WTC11 (cell line): ENCODE results near the gene KAZN. TPM values are rescaled to one million over a fixed set of nuclear protein-coding genes. Genes with fewer than 3 reads are reported as not detected.

Experiments used
- ATAC-seq: fragments of 200-7000 bp; cut with Tn5 transposase; 2 replicates; pipeline ENCODE4 v1.10.0; 2021; ENCODE audit warnings: mild to moderate bottlenecking, moderate library complexity
- CTCF ChIA-PET: fragments of 300-600 bp; sonication (Branson Sonifier 250); formaldehyde crosslinking; loops from one replicate; lab custom pipeline; 2021; ENCODE audit warnings: antibody characterized with exemption; lab: Charles Lee
- POLR2A ChIA-PET: fragments of 350-600 bp; sonication (Branson Sonifier 250); formaldehyde crosslinking; loops from one replicate; lab custom pipeline; 2021; ENCODE audit warnings: antibody characterized with exemption; lab: Charles Lee
- DNase-seq: peaks from one replicate; pipeline ENCODE4 v3.0.0; 2021; ENCODE audit warnings: low spot score
- H3K27ac Mint-ChIP-seq: 2 replicates; pipeline ENCODE4 v1.8.0; 2021; ENCODE audit warnings: mixed read lengths
- H3K27me3 Mint-ChIP-seq: 2 replicates; pipeline ENCODE4 v1.8.0; 2021; ENCODE audit warnings: low read depth, mild to moderate bottlenecking, moderate library complexity, mixed read lengths
- H3K36me3 Mint-ChIP-seq: 2 replicates; pipeline ENCODE4 v1.8.0; 2021; ENCODE audit warnings: mixed read lengths
- H3K4me1 Mint-ChIP-seq: 2 replicates; pipeline ENCODE4 v1.8.0; 2022; ENCODE audit warnings: mixed read lengths
- H3K4me3 Mint-ChIP-seq: 2 replicates; pipeline ENCODE4 v1.8.0; 2021; ENCODE audit warnings: mild to moderate bottlenecking, moderate library complexity, mixed read lengths
- H3K9me3 Mint-ChIP-seq: 2 replicates; pipeline ENCODE4 v1.8.0; 2021; ENCODE audit warnings: mixed read lengths
- ATF2 ChIP-seq: sonication (generic); formaldehyde crosslinking; IDR thresholded peaks from 2 replicates; pipeline ENCODE4 v1.8.1; 2022; ENCODE audit warnings: low read depth, missing genetic modification reagents, borderline replicate concordance
- ETV6 ChIP-seq: sonication (generic); formaldehyde crosslinking; IDR thresholded peaks from 2 replicates; pipeline ENCODE4 v1.8.1; 2022; ENCODE audit warnings: mild to moderate bottlenecking, missing genetic modification reagents
- FOXK1 ChIP-seq: sonication (generic); formaldehyde crosslinking; IDR thresholded peaks from 2 replicates; pipeline ENCODE4 v1.8.0; 2022; ENCODE audit warnings: mild to moderate bottlenecking, moderate library complexity, missing genetic modification reagents
- GABPB1 ChIP-seq: sonication (generic); formaldehyde crosslinking; IDR thresholded peaks from 2 replicates; pipeline ENCODE4 v1.8.1; 2023; ENCODE audit warnings: mild to moderate bottlenecking, missing genetic modification reagents
- GTF2I ChIP-seq: fragments of 250-450 bp; sonication (Bioruptor Pico); conservative IDR thresholded peaks from 2 replicates; pipeline ENCODE4 v1.4.0; 2021; ENCODE audit warnings: mild to moderate bottlenecking
- JAZF1 ChIP-seq: fragments of 250-450 bp; sonication (Bioruptor Pico); IDR thresholded peaks from 2 replicates; pipeline ENCODE4 v1.9.0; 2021; ENCODE audit warnings: moderate library complexity, mild to moderate bottlenecking, inconsistent platforms
- JUN ChIP-seq: sonication (generic); formaldehyde crosslinking; IDR thresholded peaks from 2 replicates; pipeline ENCODE4 v1.8.0; 2023; ENCODE audit warnings: mild to moderate bottlenecking, missing genetic modification reagents
- NR3C1 ChIP-seq: sonication (generic); formaldehyde crosslinking; conservative IDR thresholded peaks from 2 replicates; pipeline ENCODE4 v1.8.1; 2023; ENCODE audit warnings: low read depth, mild to moderate bottlenecking, missing genetic modification reagents
- SOX15 ChIP-seq: fragments of 250-450 bp; sonication (Bioruptor Pico); IDR thresholded peaks from 2 replicates; pipeline ENCODE4 v1.9.0; 2021; ENCODE audit warnings: mild to moderate bottlenecking
- USF1 ChIP-seq: sonication (generic); formaldehyde crosslinking; IDR thresholded peaks from 2 replicates; pipeline ENCODE4 v1.8.0; 2022; ENCODE audit warnings: mild to moderate bottlenecking, missing genetic modification reagents
- ZBTB21 ChIP-seq: sonication (generic); formaldehyde crosslinking; IDR thresholded peaks from 2 replicates; pipeline ENCODE4 v1.8.1; 2023; ENCODE audit warnings: mild to moderate bottlenecking, missing genetic modification reagents, borderline replicate concordance
- ZMAT4 ChIP-seq: fragments of 250-450 bp; sonication (Bioruptor Pico); IDR thresholded peaks from 2 replicates; pipeline ENCODE4 v1.9.0; 2021; ENCODE audit warnings: mild to moderate bottlenecking
- ZNF232 ChIP-seq: sonication (generic); formaldehyde crosslinking; IDR thresholded peaks from 2 replicates; pipeline ENCODE4 v1.8.0; 2022; ENCODE audit warnings: mild to moderate bottlenecking, missing genetic modification reagents
- ZNF416 ChIP-seq: fragments of 250-450 bp; sonication (Bioruptor Pico); IDR thresholded peaks from 2 replicates; pipeline ENCODE4 v1.9.0; 2021; ENCODE audit warnings: mild to moderate bottlenecking, inconsistent platforms
- ZNF423 ChIP-seq: fragments of 250-450 bp; sonication (Bioruptor Pico); IDR thresholded peaks from 2 replicates; pipeline ENCODE4 v2.1.2; 2022; ENCODE audit warnings: mild to moderate bottlenecking, moderate library complexity
- total RNA-seq: library from RNA; stranded (reverse); gene quantifications from 3 replicates; pipeline ENCODE4 v1.2.3, GENCODE V29; 2021
- TF ChIP-seq, protein P1 (sequence below): sonication (generic); formaldehyde crosslinking; IDR thresholded peaks from 2 replicates; pipeline ENCODE4 v1.8.0; 2023; ENCODE audit warnings: missing genetic modification reagents, mild to moderate bottlenecking, borderline replicate concordance
- TF ChIP-seq, protein P2 (sequence below): fragments of 250-450 bp; sonication (Bioruptor Pico); conservative IDR thresholded peaks from 2 replicates; pipeline ENCODE4 v1.9.0; 2021; ENCODE audit warnings: mild to moderate bottlenecking

The KAZN gene
- total RNA-seq, 1 experiment from 2014 or later: 19.9 TPM

DNA sequence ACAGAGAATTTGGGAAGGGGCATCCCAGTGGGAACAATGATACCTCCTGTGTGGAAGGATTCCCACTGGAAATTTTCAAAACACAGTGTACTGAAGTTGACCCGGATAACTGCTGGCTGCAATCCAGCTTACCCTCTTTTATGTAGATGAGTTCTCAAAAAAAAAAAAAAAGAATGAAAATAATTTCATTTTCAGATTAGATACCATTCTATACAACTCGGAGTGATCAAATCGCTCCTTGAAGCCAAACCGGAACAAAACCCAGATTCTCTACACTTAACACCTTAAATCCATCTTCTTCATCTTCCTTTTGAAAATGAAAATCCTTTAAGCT is 69.1 kb downstream of the KAZN start (continued):
- TF ChIP-seq, protein P1, sequence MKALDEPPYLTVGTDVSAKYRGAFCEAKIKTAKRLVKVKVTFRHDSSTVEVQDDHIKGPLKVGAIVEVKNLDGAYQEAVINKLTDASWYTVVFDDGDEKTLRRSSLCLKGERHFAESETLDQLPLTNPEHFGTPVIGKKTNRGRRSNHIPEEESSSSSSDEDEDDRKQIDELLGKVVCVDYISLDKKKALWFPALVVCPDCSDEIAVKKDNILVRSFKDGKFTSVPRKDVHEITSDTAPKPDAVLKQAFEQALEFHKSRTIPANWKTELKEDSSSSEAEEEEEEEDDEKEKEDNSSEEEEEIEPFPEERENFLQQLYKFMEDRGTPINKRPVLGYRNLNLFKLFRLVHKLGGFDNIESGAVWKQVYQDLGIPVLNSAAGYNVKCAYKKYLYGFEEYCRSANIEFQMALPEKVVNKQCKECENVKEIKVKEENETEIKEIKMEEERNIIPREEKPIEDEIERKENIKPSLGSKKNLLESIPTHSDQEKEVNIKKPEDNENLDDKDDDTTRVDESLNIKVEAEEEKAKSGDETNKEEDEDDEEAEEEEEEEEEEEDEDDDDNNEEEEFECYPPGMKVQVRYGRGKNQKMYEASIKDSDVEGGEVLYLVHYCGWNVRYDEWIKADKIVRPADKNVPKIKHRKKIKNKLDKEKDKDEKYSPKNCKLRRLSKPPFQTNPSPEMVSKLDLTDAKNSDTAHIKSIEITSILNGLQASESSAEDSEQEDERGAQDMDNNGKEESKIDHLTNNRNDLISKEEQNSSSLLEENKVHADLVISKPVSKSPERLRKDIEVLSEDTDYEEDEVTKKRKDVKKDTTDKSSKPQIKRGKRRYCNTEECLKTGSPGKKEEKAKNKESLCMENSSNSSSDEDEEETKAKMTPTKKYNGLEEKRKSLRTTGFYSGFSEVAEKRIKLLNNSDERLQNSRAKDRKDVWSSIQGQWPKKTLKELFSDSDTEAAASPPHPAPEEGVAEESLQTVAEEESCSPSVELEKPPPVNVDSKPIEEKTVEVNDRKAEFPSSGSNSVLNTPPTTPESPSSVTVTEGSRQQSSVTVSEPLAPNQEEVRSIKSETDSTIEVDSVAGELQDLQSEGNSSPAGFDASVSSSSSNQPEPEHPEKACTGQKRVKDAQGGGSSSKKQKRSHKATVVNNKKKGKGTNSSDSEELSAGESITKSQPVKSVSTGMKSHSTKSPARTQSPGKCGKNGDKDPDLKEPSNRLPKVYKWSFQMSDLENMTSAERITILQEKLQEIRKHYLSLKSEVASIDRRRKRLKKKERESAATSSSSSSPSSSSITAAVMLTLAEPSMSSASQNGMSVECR (CRISPR knock-in tag): no peak
- TF ChIP-seq ZNF423 (CRISPR knock-in tag) (no peak), GTF2I (CRISPR knock-in tag) (no peak), ATF2 (no peak), GABPB1 (CRISPR knock-in tag) (no peak), USF1 (CRISPR knock-in tag) (no peak), ETV6 (CRISPR knock-in tag) (no peak), ZNF416 (CRISPR knock-in tag) (no peak), SOX15 (no peak), JAZF1 (CRISPR knock-in tag) (no peak), FOXK1 (CRISPR knock-in tag) (no peak), ZBTB21 (CRISPR knock-in tag) (no peak), JUN (CRISPR knock-in tag) (no peak), NR3C1 (CRISPR knock-in tag) (no peak)
- TF ChIP-seq, all 79 proteins: peak for 0

- ChIA-PET CTCF (interaction anchor here (1.9 kb wide), 1 partner anchor 110 kb away, joined by 4 read pairs; no protein-coding TSS in a partner anchor), POLR2A (no interaction called here)
- ATAC-seq: peak; percentile 76
- TF ChIP-seq ZMAT4 (CRISPR knock-in tag): no peak
- TF ChIP-seq USF1 (CRISPR knock-in tag): no peak
- TF ChIP-seq ZNF232 (CRISPR knock-in tag): no peak
- TF ChIP-seq, protein P2, sequence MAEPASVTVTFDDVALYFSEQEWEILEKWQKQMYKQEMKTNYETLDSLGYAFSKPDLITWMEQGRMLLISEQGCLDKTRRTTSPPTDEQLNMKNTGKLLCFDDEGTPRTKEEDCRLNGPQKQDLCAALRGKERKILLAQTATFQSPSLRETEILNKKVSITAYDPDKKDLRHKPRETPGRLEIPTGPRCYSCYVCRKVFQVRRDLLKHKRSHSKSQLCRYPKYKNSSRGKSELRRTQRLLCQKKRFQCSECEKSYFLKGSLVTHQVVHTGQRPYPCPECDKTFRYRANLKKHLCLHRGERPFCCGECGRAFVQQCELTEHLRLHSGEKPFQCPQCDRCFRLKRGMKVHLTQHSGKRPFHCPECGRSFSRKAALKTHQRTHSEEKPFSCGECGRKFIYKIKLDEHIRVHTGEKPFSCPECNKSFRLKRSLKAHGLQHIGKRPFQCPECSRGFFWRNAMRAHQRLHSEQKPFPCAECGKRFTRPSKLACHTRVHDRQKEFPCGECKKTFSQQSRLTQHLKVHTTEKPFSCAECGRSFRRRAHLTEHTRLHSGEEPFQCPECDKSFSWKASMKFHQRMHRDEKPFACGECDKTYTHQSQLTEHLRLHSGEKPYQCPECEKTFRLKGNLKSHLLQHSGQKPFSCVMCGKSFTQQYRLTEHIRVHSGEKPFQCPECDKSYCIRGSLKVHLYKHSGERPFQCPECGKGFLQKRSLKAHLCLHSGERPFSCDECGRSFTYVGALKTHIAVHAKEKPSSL: no peak
- no peak for TF ChIP-seq FOXK1 (CRISPR knock-in tag)
- TF ChIP-seq JAZF1 (CRISPR knock-in tag): no peak
- Mint-ChIP-seq H3K36me3 (peaks cover 10% of the 10 kb centered on the region), H3K4me1 (peaks cover 35% of the 10 kb centered on the region), H3K27me3 (no peaks in the 10 kb centered on the region), H3K4me3 (no peak overlapping the region), H3K27ac (0 out of 2 replicates have a peak overlapping the region, but pooled peaks have one; percentile 80), H3K9me3 (peaks cover 4% of the 10 kb centered on the region)
- no peak for DNase-seq
Measured at GRCh38 chr1:14668538-14668937, 70.1 kb downstream of the KAZN start.
